Measurements from ENCODE around the gene SIRPD.

DNA sequence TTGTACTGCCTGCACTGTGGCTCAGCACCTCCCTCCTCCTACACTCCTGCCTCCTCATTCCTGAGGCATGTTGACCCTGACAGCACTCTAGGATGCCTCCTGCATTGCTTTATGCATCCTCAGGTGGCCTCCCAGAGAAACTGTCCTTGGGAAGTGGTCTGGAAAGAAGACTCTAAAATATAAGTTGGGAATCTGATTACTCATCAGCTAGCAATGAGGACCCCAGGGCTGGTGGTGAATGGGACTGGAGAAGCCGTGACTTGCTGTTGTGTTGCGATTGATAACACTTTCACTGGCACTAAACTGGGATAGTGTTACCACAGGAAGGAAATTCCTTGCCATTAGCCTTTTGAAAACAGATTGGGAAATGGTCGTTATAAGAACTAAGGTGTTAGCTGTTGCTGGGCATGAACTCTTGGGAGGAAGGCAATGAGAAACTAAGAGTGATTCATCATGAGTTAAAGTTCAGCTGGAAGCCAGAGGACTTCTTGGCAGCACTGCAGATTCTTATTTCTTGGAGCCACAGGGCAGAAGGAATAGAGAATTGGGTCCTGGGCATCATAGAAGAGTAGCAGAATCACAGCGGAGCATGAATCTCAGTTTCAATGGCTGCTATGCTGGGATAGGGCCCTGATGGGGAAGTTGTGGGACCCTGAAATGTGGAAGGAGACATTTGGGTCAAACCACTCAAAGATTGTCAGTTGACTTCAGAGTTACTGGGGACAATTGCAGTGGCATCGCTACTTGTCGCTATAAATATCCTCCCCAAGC, 10.1 kb upstream of the SIRPD start:
- no peak for TF ChIP-seq CTCF (IDR thresholded peaks at IDR 0.05; ENCODE audit: low read length)
- TF ChIP-seq EZH2 (IDR thresholded peaks at IDR 0.05; ENCODE audit: borderline replicate concordance, low read length), result no peak
